Measurements from ENCODE around the gene LRRC31.
A peak's percentile ranks its signal among the peaks of the same experiment; 100 is the strongest.

LRRC31 gene

DNA sequence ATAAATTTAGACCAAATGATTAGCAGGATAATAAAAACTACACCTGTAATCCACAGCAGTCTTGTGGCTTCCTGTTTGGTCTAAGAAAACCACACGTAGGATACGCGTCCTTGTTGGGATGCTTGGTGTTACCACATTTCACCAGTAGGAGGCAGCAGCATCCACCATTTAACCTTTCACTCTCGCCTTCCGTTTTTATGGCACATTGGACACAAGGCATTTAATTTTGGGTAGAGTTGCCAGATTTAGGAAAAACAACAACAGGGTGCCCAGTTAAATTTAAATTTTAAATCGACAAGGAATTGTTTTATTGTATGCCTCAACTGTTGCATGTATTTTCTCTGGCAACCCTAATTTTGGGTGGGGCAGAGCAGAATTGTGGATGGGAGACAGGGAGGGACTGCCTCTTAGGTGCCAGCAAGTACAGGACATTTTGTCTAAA lies 6.3 kb downstream of the LRRC31 start:
- DNase-seq: peak in 4 of 5 experiments; percentile 30 to 64 (median 41)

DNA sequence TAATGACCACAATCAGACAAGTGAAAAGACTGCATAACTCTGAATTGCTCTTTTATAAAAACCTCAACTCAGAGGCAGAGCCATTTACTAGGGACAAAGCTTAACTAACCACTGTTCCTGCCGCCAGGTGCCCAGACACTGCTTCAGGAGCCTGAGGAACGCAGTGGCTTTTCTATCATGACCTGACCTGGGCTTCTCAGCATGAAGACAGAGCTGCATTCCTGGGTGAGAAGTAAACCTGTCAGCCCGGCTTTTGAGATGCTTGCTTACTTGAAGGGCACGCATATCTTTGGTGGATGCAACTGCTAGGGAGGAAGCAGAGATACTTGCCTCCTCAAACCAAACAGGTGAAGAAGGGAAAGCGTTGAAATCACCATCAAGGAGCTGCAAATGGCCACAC lies 7.9 kb downstream of the LRRC31 start:
- DNase-seq: no peak

DNA sequence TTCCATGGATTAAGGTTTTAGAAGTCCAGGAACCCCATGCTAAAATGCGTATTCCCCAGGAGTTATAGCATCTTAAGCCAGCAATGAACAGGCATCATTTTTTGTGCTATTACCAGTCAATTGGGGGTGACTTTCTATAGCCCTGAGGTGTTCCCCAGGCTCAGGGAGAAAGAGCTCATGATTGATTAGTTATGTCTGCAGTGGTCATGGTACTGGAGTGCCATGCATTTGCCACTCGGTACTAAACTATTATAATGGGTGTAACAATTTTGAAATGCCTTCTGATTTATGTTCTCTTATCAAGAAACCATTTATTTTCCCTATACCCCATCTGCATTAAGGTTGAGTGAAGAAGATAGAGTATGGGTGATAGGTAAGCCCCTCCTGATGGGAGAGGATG lies 11.9 kb downstream of the LRRC31 start:
- DNase-seq: no peak

DNA sequence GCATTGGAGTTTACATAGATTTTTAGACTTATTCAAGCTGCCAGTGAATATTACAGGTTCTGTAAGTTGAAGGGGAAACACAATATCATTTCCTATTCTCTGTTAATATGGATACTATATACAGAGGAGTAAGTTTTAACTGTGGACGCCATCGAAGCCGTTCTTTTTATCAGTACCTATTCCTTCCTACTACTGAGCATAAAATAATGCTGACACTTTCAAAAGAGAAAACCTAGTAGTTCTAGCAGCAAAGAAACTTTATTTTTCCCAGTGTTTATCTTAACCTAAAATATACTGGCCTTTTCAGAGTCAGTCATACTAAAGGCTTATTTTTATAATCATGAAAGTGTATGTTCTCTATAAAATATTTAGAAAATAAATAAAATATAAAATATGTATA lies 14.2 kb downstream of the LRRC31 start:
- DNase-seq: no peak

DNA sequence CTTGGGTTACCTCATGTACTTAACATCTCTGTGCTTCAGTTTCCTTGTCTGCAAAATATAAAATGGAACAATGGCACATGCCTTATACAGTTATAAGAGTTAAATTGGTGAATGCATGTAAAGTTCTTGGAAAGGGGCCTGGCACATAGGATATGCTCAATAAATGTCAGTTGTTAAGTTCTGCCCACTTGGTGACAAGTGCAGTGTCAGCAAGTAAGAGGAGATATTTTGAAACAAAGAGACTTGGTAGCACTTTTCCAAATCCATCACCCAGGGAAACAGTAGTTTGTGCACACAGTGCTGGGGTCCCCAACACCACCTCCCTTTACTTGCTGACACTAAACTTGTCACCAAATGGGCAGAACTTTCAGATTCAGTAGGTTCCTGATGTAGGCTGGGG lies 19.1 kb downstream of the LRRC31 start:
- no peak for DNase-seq

DNA sequence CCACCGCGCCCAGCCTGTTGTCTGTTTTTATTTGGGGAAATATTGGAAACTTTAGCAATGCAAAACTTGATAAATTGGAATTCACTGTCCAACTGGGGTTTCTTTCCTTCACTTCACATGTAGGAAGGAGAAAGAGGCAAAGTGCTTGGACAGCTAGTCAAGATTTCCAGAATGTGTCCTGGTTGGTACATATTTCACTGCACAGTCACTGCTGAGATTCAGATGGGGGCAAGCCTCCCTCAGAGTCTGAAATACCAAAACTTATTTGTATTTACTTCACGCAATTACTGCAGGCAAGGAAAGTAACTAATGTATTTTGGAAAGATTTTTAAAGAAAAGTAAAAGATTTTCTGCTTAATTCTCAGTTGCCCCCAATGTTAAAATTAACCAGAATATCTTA lies 21.0 kb downstream of the LRRC31 start:
- DNase-seq: no peak

DNA sequence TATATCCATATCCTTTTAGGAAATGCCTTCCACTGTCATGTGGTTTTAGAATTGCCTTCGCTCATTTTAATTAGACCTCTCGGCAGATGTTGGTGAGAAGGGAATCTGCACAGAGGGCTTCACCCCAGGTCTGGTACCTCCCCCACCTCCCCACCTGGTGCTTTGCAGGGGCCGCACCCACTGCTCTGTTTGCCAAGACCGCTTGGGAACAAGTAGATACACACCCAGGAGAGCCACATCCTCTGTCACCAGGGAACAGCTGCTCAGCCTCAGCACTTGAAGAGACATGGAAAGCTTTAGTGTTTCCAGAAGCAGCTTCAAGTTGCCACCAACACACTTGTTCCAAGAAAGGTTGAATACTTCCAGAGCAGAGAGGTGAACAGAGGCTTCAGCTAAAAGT lies 21.8 kb downstream of the LRRC31 start:
- DNase-seq: no peak

DNA sequence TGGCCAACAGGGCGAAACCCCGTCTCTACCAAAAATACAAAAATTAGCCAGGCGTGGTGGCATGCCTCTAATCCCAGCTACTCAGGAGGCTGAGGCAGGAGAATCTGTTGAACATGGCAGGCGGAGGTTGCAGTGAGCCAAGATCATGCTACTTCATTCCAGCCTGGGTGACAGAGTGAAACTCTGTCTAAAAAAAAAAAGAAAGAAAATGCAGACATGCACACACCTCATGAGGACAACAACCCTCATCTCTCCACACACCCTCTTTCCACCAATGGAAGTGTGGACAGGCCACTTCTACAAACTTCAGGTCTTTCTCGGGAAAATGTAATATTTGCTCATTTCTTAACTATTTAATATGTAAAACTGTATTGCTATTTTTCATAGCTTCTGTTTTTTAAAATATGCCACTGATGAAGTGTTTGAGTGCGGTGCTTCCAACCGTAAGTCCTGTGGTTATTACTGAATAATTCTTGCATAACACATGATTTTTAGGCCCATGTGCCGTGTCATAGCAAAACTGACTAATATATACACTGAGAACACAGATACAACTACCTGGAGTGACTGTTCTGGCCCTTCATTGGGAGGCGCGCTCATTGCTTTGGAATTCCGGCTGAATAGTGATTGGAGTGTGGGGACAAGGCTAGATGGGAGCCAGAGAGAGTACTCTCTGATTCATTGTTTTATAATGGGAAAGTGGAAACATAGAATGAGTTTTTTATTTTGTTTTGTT lies 23.1 kb downstream of the LRRC31 start:
- DNase-seq: no peak

DNA sequence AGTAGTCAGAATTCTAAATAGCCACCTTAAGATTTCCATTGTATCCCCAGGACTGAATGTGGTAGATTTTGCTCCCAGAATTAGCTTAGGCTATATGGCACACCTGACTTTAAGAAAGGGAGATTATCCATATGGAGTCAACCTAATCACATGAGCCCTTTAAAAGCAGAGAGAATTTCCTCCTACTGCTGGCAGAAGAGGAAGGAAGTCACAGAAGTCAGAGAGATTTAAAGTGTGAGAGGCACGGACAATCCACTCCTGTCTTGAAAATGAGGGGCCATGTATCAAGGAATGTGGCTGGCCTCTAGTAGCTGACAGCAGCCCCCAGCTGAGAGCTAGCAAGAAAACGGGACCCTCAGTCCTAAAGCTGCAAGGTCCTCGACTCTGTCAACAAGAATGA lies 26.8 kb downstream of the LRRC31 start:
- no peak for DNase-seq

DNA sequence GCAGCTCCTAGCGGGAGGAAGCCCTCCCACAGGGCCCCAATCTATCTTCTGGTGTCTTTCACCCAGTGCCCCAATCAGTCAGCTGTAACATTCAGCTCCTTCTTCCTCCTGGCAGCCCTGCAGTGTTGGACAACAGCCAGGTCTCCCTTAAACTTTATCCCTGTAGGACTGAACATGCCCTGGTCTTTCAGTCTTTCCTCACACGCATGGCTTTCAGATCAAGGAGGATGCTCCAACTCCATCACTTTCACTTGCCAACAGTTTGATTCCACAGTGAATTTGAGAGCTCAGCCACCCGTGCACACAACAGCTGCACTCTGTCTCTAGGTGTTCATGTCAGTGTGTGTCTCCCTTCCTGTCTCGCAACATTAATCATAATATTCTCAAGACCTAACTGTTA lies 28.6 kb downstream of the LRRC31 start:
- DNase-seq: no peak

DNA sequence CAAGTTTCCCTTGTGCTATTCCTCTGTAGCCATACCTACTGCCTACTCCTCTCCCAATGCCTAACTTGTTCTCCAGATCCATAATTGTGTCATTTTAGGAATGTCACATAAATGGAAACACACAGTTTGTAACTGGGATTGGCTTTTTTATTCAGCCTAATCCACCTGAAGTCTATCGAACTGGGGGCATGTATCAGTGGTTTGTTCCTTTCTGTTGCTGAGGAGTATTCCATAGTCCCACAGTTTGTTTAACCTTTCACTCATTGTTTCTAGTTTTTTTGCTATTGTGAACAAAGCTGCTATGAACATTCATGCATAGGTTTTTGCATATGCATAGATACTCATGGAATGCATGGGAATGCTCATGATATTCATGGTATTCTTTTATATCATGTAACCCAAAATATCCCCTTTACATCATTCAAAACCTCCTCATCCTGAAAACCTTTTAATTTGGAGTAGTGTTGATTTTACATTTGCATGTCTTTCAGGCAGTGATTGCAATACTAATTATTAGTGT lies 31.2 kb downstream of the LRRC31 start:
- DNase-seq: no peak

DNA sequence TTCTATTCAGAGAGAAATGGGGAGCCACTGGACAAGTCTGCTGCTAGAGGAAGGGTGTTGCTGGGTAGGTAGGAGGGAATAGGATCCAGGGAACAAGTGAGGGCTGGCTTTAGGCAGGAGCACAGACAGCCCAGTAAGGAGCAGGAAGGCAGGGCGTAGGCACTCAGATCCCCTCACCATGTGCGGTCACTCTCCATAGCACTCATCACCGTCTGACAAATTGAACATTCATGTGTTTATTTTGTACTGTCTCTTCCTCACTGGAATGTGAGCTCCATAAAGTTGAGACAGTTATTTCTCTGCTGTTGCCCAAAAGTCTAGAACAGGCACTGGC lies 32.8 kb downstream of the LRRC31 start:
- DNase-seq: no peak

DNA sequence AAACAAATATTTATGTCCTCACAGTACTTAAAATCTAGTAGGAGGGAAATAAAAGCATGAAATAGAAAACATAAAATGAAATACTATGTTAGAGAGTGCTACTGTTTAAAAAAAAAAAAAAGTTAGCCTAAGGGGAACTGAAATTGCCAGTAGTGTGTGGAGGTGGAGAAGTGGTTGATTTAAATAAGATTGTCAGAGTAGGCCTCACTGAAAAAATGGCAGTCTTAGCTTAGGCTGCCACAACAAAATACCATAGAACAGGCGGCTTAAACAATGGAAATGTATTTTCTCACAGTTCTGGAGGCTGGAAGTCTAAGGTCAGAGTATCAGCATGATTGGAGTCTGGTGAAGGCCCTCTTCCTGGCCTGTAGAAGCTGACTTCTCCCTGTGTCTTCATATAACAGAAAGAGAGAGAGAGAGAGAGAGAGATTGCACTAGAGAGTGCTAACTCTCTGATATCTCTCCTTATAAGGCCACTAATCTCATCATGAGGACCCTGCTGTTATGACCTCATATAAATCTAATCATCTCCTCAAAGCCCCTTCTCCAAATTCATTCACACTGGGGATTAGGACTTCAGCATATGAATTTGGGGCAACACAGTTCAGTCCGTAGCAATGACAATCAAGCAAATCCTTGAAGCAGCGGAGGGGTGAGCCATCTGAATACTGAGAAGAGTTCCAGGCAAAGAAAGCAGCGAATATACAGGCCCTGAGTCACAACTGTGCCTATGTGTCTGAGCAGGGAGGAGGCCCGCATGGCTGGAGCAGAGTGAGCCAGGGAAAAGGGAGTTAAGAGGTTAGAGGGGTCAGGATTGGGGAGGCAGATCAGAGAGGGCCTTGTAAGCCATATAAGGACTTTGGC lies 33.4 kb downstream of the LRRC31 start:
- no peak for DNase-seq

DNA sequence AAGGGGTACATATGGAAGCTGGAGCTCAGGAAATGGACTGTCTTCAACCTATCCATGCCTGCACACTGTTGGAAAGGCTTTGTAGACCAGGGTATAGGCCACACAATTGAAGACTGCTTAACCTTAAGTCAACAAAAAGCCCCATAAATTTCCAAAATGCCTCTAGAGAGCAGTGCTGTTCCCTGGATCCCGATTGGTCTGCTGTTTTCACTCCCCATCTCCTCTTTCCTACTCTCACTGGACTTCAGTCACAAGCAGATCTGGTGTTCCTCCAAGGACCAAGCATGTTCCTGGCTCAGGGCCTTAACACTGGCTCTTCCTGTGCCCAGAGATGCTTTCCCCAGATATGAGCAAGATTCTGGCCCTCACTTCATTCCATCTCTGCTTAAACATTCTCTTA lies 34.2 kb downstream of the LRRC31 start:
- no peak for DNase-seq

DNA sequence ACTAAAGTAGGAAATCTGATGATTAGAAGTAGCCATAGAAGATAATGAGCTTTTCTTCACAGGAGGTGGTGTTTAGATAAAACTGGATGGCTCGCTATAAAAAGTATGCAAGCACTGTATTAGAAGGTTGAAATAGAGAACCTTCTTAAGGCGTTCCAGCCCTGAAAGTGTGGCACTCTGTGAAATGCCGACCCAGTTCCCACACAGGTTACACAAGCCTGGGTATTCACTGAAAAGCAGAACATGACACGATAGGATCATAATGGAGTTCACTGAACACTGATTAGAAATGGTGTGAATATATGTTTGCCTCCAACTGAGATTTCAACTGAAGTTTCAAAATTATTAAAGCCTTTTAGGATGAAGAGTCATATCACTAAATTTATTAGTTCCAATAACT lies 42.0 kb downstream of the LRRC31 start:
- DNase-seq: no peak

DNA sequence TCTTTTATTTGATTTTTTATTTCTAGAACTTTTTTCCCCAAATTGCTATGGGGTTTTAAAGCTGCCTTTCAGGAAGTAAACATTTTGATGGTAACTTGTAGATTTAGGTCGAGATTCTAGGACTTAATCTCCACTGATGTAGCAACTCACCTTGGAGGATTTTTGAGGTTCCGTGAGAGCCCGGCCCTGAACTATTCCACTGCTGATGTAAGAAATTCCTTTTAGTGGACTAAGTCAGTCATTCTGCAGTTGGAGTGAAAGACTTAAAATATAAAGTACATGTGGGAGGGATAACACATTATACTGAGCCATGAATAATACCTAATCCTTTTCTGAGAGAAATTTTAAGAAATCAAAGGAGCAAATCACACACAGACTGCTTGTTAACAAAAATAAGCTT lies 44.4 kb downstream of the LRRC31 start:
- no peak for DNase-seq

DNA sequence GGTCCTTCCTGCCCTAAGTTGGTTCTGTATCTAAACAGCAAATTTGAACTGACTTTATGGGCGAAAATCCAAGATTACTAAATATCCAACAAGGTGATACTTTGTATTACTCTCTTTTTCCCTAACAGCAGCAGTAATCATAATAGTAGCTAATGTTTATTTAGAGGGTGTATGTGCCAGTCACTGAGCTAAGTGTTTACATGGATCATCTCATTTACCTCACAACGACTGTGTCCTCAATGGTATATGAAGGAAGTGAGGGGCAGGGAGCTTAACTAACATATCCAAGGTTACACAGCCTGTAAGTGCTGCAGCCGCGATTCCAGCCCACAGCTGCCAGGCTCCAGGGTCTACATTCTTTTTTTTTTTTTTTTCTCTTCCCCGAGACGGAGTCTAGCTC lies 46.8 kb downstream of the LRRC31 start:
- no peak for DNase-seq

DNA sequence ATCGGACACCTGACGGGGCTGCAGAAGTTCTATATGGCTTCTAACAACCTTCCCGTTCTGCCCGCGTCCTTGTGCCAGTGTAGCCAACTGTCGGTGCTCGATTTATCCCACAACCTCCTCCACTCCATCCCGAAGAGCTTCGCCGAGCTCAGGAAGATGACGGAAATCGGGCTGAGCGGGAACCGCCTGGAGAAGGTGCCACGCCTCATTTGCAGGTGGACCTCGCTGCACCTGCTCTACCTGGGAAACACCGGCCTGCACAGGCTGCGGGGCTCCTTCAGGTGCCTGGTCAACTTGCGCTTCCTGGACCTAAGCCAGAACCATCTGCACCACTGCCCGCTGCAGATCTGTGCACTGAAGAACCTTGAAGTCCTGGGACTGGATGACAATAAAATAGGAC lies 47.2 kb downstream of the LRRC31 start:
- DNase-seq: no peak

DNA sequence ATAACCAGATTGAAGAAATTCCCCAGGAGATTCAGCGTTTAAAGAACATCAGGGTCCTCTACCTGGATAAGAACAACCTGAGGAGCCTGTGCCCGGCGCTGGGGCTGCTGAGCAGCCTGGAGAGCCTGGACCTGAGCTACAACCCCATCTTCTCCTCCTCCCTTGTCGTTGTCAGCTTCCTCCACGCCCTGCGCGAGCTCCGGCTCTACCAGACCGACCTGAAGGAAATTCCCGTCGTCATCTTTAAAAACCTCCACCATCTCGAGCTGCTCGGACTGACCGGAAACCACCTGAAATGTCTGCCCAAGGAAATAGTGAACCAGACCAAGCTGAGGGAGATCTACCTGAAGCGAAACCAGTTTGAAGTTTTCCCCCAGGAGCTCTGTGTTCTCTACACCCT lies 47.6 kb downstream of the LRRC31 start:
- no peak for DNase-seq

DNA sequence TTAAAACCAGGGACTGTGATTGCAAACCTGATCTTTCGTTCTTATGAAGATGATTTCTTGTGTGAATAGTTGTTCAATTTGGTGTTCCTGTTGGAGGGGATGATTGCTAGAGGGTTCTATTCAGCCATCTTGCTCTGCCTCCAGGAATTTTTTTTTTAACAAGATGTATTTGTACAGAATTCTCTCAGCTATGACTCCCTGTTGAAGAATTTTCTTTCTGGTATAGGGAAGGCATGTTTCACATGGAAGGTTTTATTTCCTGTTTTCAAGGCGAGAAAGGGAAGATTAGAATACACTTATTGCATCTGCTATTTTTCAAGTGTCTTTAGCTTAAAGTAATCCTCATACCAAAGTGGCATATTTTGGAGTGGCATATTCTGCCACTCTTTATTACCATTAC lies 51.4 kb downstream of the LRRC31 start:
- DNase-seq: no peak

DNA sequence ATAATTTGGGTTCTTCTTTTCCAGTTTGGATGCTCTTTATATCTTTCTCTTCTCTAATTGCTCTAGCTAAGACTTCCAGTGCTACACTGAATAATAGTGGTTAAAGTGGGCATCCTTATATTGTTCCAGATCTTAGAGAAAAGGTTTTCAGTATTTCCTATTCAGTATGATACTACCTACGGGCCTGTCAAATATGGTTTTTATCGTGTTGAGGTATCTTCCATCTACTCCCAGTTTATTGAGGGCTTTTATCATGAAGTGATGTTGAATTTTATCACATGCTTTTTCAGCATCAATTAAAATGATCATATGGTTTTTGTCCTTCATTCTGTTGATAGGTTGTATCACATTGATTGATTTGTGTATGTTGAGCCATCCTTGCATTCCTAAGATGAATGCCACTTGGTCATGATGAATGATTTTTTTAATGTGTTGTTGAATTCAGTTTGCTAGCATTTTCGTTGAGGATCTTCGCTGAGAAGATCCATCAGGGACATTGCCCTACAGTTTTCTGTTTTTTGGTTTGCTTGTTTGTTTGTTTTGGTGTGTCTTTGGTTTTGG lies 54.1 kb downstream of the LRRC31 start:
- peak in 1 of 5 experiments; percentile 22 for DNase-seq

DNA sequence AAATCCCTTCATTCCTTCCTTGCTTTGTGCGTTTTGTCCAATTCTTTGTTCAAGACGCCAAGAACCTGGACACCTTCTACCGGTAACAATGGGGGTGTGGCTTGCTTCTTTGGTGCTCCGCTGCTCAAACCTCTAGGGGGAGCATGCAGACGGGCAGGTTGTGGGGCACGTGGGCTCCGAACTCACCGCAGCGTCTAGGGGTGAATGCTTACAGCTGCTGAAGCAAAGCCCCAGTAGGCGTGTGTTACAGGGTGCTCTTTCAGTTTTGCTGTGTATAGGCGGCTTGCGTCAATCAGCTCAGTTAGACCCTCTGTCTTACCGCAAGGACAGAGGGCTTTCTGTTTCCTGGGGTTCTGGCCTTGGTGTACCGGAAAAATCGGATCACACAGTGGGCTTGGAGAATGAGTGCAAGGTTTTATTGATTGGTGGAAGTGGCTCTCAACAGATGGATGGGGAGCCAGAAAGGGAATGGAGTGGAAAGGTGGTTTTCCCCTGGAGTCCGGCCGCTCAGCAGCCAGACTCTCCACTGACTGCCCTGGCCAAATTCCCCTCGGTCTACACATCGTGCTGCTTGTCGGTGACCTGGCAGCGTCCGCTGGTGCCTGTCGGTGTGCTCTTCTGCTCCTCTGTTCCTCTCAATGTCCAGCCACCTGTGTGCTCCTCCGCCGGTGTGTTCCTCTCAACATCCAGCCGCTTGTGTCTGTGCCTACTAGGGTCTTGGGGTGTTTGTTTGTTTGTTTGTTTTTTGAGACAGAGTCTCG lies 55.8 kb downstream of the LRRC31 start:
- peak; percentile 20 to 92 (median 56) for DNase-seq

DNA sequence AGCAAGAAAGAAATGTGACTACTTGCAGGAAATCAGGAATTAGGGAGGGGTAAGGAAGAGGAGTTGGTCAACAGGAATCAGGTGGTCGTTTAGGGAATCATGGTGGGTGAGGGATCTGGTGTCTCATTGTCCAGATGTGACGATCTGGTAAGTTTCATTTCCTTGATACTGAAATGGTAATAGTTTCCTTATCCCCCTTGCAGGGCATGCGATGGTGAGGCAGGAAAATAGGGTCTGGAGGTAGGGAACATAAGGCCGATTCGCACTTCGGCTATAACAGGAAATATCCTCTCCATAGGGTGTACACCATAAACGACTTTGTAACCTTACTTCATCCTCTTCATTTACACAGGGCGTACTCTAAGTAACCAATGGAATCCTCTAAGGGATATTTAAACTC lies 56.5 kb downstream of the LRRC31 start:
- peak in 1 of 5 experiments; percentile 4 for DNase-seq

Data from T-helper 2 cell (primary cell).